Epithelial cell of esophagus (primary cell): ENCODE results near the gene FBXO21.
A peak's percentile ranks its signal among the peaks of the same experiment; 100 is the strongest.

ENCODE experiments used
- DNase-seq: peaks from one replicate; pipeline ENCODE4 v3.0.0; 2010; ENCODE audit warnings: low read depth
- H3K4me3 ChIP-seq: 2 replicates; pipeline ENCODE4 v1.5.1; 2011; ENCODE audit warnings: mild to moderate bottlenecking, low read length, control low read depth
- CTCF ChIP-seq: IDR thresholded peaks from 2 replicates; pipeline ENCODE4 v1.5.1; 2011; ENCODE audit warnings: low read depth, mild to moderate bottlenecking, low read length, control low read depth, inconsistent platforms; ENCODE audit not compliant: insufficient read depth; ENCODE audit errors: missing control alignments

FBXO21 gene

GRCh38 chr12:117120787-117121186 is 69.5 kb downstream of the FBXO21 start:
- no peak for DNase-seq
- no peak for TF ChIP-seq CTCF
- no peak overlapping the region for H3K4me3 ChIP-seq

- no peak overlapping the region for H3K4me3 ChIP-seq
- peak; percentile 55 for TF ChIP-seq CTCF
- peak; percentile 31 for DNase-seq
These were observed 70.6 kb downstream of the FBXO21 start for GRCh38 chr12:117119592-117120198.

- TF ChIP-seq CTCF = no peak
- no peak for DNase-seq
- no peak overlapping the region for H3K4me3 ChIP-seq
These were observed 71.3 kb downstream of the FBXO21 start for GRCh38 chr12:117118838-117119591.

GRCh38 chr12:117114784-117115183 is 75.5 kb downstream of the FBXO21 start:
- DNase-seq = no peak
- H3K4me3 ChIP-seq = no peak overlapping the region

GRCh38 chr12:117113231-117113630 is 77.0 kb downstream of the FBXO21 start:
- no peak for DNase-seq

More at GRCh38 chr12:117114784-117115183, 75.5 kb downstream of the FBXO21 start:
- TF ChIP-seq CTCF = no peak

GRCh38 chr12:117111821-117112595 is 78.3 kb downstream of the FBXO21 start:
- DNase-seq = no peak
- no peak overlapping the region for H3K4me3 ChIP-seq
- no peak for TF ChIP-seq CTCF

More at GRCh38 chr12:117113231-117113630, 77.0 kb downstream of the FBXO21 start:
- no peak for TF ChIP-seq CTCF
- H3K4me3 ChIP-seq = no peak overlapping the region
